A549 (cell line): ENCODE data around the gene ANKRA2. TPM values are rescaled to one million over a fixed set of nuclear protein-coding genes. Genes with fewer than 3 reads are reported as not detected.

Experiments used
- ATAC-seq, 2 experiments: fragments of 200-7000 bp in 1 of 2; fragments of >200 bp in 1 of 2; cut with Nextera tagmentation in 1 of 2; cut with Tn5 transposase in 1 of 2; 3 replicates each; pipeline versions ENCODE4 v1.8.0 to v1.9.1; 2018 to 2020; ENCODE audit warnings: mild to moderate bottlenecking in 1 of 2, moderate library complexity in 1 of 2
- CTCF ChIA-PET: fragments of 300-600 bp; sonication (Branson Sonifier 250); formaldehyde crosslinking; extraction: SDS; loops from one replicate; lab custom pipeline; 2021; ENCODE audit warnings: antibody characterized with exemption, inconsistent platforms; lab: Yijun Ruan, JAX
- POLR2A ChIA-PET: fragments of 350-600 bp; formaldehyde crosslinking; extraction: SDS; loops from one replicate; lab custom pipeline; 2021; ENCODE audit warnings: antibody characterized with exemption, inconsistent platforms; lab: Yijun Ruan, JAX
- DNase-seq, 2 experiments: peaks; one replicate each; pipeline versions ENCODE4 v3.0.0 to v3.0.0-alpha.2; 2011 to 2016; ENCODE audit warnings: low read depth in 1 of 2, low spot score in 1 of 2
- FAIRE-seq: peaks from 2 replicates; lab custom pipeline; 2011; peaks lifted over from hg19 to GRCh38; lab: Jason Lieb, UNC
- H3K27ac ChIP-seq, 2 experiments: fragments of >200 bp; sonication (Bioruptor Twin); formaldehyde crosslinking; 3 replicates each; pipeline ENCODE4 v1.5.1; 2016 to 2017
- H3K4me1 ChIP-seq: fragments of >200 bp; sonication (Bioruptor Twin); formaldehyde crosslinking; 3 replicates; pipeline ENCODE4 v1.6.1; 2016
- H3K4me2 ChIP-seq: fragments of >200 bp; sonication (Bioruptor Twin); formaldehyde crosslinking; 3 replicates; pipeline ENCODE4 v1.6.1; 2016
- H3K4me3 ChIP-seq: fragments of >200 bp; sonication (Bioruptor Twin); formaldehyde crosslinking; 3 replicates; pipeline ENCODE4 v1.5.1; 2016
- H3K9me3 ChIP-seq: fragments of >200 bp; sonication (Bioruptor Twin); formaldehyde crosslinking; 3 replicates; pipeline ENCODE4 v1.6.1; 2016
- BHLHE40 ChIP-seq: IDR thresholded peaks from 2 replicates; pipeline ENCODE4 v1.6.1; 2012; ENCODE audit warnings: low read depth, low read length, inconsistent platforms
- CBX8 ChIP-seq: fragments of 200-600 bp; sonication (generic); IDR thresholded peaks from 2 replicates; pipeline ENCODE4 v1.6.1; 2016
- CHD2 ChIP-seq: fragments of 150-350 bp; IDR thresholded peaks from 2 replicates; pipeline ENCODE4 v1.6.1; 2014; ENCODE audit warnings: low read length; ENCODE audit not compliant: partially characterized antibody
- CHD4 ChIP-seq: fragments of 200-600 bp; sonication (generic); IDR thresholded peaks from 2 replicates; pipeline ENCODE4 v1.6.1; 2016; ENCODE audit warnings: antibody characterized with exemption, mild to moderate bottlenecking, borderline replicate concordance
- EHF ChIP-seq: fragments of 250-450 bp; sonication (Bioruptor Pico); IDR thresholded peaks from 2 replicates; pipeline ENCODE4 v1.5.0; 2020; ENCODE audit warnings: mild to moderate bottlenecking
- FOSB ChIP-seq: fragments of 250-450 bp; sonication (Bioruptor Pico); IDR thresholded peaks from 2 replicates; pipeline ENCODE4 v1.5.0; 2020; ENCODE audit warnings: mild to moderate bottlenecking, moderate library complexity
- FOXS1 ChIP-seq: fragments of 250-450 bp; sonication (Bioruptor Pico); IDR thresholded peaks from 2 replicates; pipeline ENCODE4 v1.5.0; 2020; ENCODE audit warnings: mild to moderate bottlenecking, moderate library complexity
- HEYL ChIP-seq: fragments of 250-450 bp; sonication (Bioruptor Pico); IDR thresholded peaks from 2 replicates; pipeline ENCODE4 v1.8.0; 2021; ENCODE audit warnings: mild to moderate bottlenecking, moderate library complexity
- HOXA7 ChIP-seq: fragments of 250-450 bp; sonication (Bioruptor Pico); IDR thresholded peaks from 2 replicates; pipeline ENCODE4 v1.5.0; 2020; ENCODE audit warnings: mild to moderate bottlenecking, moderate library complexity
- JUN ChIP-seq, 2 experiments: fragments of >200 bp; sonication (Bioruptor Twin); formaldehyde crosslinking; IDR thresholded peaks; 2 replicates in 1 of 2; 3 replicates in 1 of 2; pipeline ENCODE4 v1.6.1; 2016 to 2017
- KDM5A ChIP-seq: fragments of 200-600 bp; sonication (generic); IDR thresholded peaks from 2 replicates; pipeline ENCODE4 v1.6.1; 2016; ENCODE audit warnings: antibody characterized with exemption, mild to moderate bottlenecking
- MAFK ChIP-seq: fragments of 450-650 bp; IDR thresholded peaks from 2 replicates; pipeline ENCODE4 v1.6.1; 2014; ENCODE audit not compliant: partially characterized antibody
- MAZ ChIP-seq: fragments of 150-350 bp; IDR thresholded peaks from 2 replicates; pipeline ENCODE4 v1.6.1; 2014; ENCODE audit warnings: antibody characterized with exemption, low read depth, low read length, borderline replicate concordance
- MYC ChIP-seq: IDR thresholded peaks from 2 replicates; pipeline ENCODE4 v1.6.1; 2012; ENCODE audit warnings: mild to moderate bottlenecking, inconsistent platforms, low read length, improper control_type of control experiment, borderline replicate concordance
- NFE2L2 ChIP-seq: fragments of 150-350 bp; conservative IDR thresholded peaks from 2 replicates; pipeline ENCODE4 v1.6.1; 2014; ENCODE audit warnings: low read length
- NPAS2 ChIP-seq: fragments of 250-450 bp; sonication (Bioruptor Pico); IDR thresholded peaks from 2 replicates; pipeline ENCODE4 v1.8.0; 2022; ENCODE audit warnings: mild to moderate bottlenecking, moderate library complexity, borderline replicate concordance
- NR3C1 ChIP-seq: fragments of >200 bp; sonication (Bioruptor Twin); formaldehyde crosslinking; IDR thresholded peaks from 3 replicates; pipeline ENCODE4 v1.6.1; 2017
- POLR2A ChIP-seq: IDR thresholded peaks from 2 replicates; pipeline ENCODE4 v1.6.1; 2012; ENCODE audit warnings: mild to moderate bottlenecking, low read length
- RARB ChIP-seq: fragments of 250-450 bp; sonication (Bioruptor Pico); IDR thresholded peaks from 2 replicates; pipeline ENCODE4 v1.8.0; 2021; ENCODE audit warnings: mild to moderate bottlenecking, moderate library complexity
- SMC3 ChIP-seq: fragments of >200 bp; sonication (Bioruptor Twin); formaldehyde crosslinking; IDR thresholded peaks from 3 replicates; pipeline ENCODE4 v1.6.1; 2018; ENCODE audit warnings: inconsistent platforms
- SREBF2 ChIP-seq: fragments of 450-650 bp; IDR thresholded peaks from 2 replicates; pipeline ENCODE4 v1.6.1; 2014; ENCODE audit warnings: mild to moderate bottlenecking, moderate library complexity
- TFCP2L1 ChIP-seq: fragments of 250-450 bp; sonication (Bioruptor Pico); IDR thresholded peaks from 2 replicates; pipeline ENCODE4 v1.5.0; 2021; ENCODE audit warnings: mild to moderate bottlenecking
- ZC3H11A ChIP-seq: fragments of 450-650 bp; IDR thresholded peaks from 2 replicates; pipeline ENCODE4 v1.6.1; 2014; ENCODE audit warnings: antibody characterized with exemption, mild to moderate bottlenecking
- ZNF302 ChIP-seq: fragments of 250-450 bp; sonication (Bioruptor Pico); IDR thresholded peaks from 2 replicates; pipeline ENCODE4 v1.9.0; 2021; ENCODE audit warnings: inconsistent platforms, mild to moderate bottlenecking, moderate library complexity
- WGBS: methylation state at CpG from one replicate; pipeline ENCODE4 v1.1.6; 2017; ENCODE audit errors: missing lambda C conversion rate; 5-methylcytosine and 5-hydroxymethylcytosine counted together
- polyA plus RNA-seq, 4 experiments: library from polyadenylated mRNA; depleted of rRNA in 3 of 4; stranded (reverse); fragments of >200 nt; fragmentation: RNase III in 1 of 4; extraction: RNeasy Plus Mini Kit Qiagen cat#74134 plus additional on column Dnase treatment in 1 of 4; gene quantifications; 2 replicates in 3 of 4; 3 replicates in 1 of 4; pipeline ENCODE4 v1.2.3, GENCODE V29; 2011 to 2017
- TF ChIP-seq, protein P1 (sequence below): fragments of >200 bp; sonication (Bioruptor Twin); formaldehyde crosslinking; IDR thresholded peaks from 2 replicates; pipeline ENCODE4 v1.6.1; 2016
- TF ChIP-seq, protein P2 (sequence below): IDR thresholded peaks from 2 replicates; pipeline ENCODE4 v1.6.1; 2012
- TF ChIP-seq, protein P3 (sequence below): fragments of 200-600 bp; sonication (generic); IDR thresholded peaks from 2 replicates; pipeline ENCODE4 v1.6.1; 2016; ENCODE audit warnings: antibody characterized with exemption, mild to moderate bottlenecking, moderate library complexity

The ANKRA2 gene
- polyA plus RNA-seq, 2 of the 4 experiments (the other 2 are of a cell fraction), result 12.5 to 38.3 TPM

DNA sequence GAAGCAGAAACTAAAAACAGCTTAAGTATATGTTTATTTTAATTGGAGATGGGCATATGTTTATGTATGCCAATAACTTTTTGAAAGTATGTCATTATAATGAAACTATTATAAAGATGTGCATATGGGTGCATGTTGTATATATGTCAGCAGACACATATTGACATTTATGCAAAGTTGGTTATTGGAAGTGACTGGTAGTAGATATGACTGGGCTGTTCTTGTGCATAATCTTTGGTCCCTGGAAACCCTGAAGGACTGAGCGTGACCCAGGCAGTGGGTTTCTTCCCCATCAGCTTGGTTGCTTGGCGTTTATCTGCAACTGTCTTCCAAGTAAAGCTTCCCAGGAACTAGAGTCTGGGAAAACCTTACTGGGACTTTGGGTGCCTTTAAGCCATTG, 25.7 kb downstream of the ANKRA2 start:
- Histone ChIP-seq H3K9me3 (peaks cover 9% of the 10 kb centered on the region), H3K4me3 (no peak overlapping the region), H3K4me2 (no peak overlapping the region), H3K4me1 (peaks cover 36% of the 10 kb centered on the region), H3K27ac (peak overlapping the region; percentile 80 to 84; a peak in 2 of 6 replicates)
- POLR2A ChIA-PET, result no interaction called here
- 88% methylated on average over 2 of the region's 2 CpGs for WGBS
- CTCF ChIA-PET, result interaction anchor here (1.0 to 12.3 kb wide), 5 partner anchors 9 to 85 kb away, joined by 3 to 193 read pairs (median 4); no protein-coding TSS in a partner anchor
- DNase-seq, result no peak
- FAIRE-seq, result no peak
- TF ChIP-seq NR3C1, result no peak
- TF ChIP-seq ZNF302 (CRISPR knock-in tag), result no peak
- TF ChIP-seq TFCP2L1 (CRISPR knock-in tag), result no peak
- no peak for TF ChIP-seq MAFK
- no peak for TF ChIP-seq POLR2A
- no peak for TF ChIP-seq FOSB (CRISPR knock-in tag)
- no peak for TF ChIP-seq RARB (CRISPR knock-in tag)
- no peak for TF ChIP-seq EHF
- TF ChIP-seq MAZ, result no peak
- no peak for TF ChIP-seq BHLHE40
- no peak for TF ChIP-seq CBX8
- no peak for ATAC-seq

DNA sequence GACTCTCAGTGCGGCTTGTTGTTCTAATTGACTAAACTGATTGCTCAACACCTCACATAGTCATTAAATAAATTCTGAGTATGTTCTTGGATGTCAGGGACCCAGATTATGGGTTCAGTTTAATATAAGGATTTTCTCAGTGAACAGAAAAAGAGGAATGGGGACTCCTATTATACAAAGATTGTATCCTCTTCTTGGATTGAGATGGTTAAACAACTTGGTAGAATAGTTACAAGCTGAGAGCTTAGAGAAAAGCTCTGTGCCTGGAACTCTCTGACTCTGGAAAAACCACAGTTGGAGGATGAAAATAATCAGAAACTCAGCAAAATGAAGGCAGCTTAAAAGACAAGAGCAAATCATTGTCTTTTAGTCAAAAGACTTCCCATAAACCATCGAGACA, 30.5 kb downstream of the ANKRA2 start:
- TF ChIP-seq SREBF2 (no peak), NR3C1 (no peak), HOXA7 (CRISPR knock-in tag) (no peak), CHD2 (no peak), ZC3H11A (no peak), KDM5A (no peak), FOXS1 (CRISPR knock-in tag) (no peak), NPAS2 (CRISPR knock-in tag) (no peak), CHD4 (no peak), JUN (IDR thresholded peaks at IDR 0.05) (no peak), HEYL (no peak), NFE2L2 (no peak), RARB (CRISPR knock-in tag) (no peak), POLR2A (no peak), MYC (no peak), SMC3 (no peak)
- TF ChIP-seq, protein P1, sequence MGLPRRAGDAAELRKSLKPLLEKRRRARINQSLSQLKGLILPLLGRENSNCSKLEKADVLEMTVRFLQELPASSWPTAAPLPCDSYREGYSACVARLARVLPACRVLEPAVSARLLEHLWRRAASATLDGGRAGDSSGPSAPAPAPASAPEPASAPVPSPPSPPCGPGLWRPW, result no peak
- TF ChIP-seq, protein P2, sequence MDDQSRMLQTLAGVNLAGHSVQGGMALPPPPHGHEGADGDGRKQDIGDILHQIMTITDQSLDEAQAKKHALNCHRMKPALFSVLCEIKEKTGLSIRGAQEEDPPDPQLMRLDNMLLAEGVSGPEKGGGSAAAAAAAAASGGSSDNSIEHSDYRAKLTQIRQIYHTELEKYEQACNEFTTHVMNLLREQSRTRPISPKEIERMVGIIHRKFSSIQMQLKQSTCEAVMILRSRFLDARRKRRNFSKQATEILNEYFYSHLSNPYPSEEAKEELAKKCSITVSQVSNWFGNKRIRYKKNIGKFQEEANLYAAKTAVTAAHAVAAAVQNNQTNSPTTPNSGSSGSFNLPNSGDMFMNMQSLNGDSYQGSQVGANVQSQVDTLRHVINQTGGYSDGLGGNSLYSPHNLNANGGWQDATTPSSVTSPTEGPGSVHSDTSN, result no peak
- TF ChIP-seq, protein P3, sequence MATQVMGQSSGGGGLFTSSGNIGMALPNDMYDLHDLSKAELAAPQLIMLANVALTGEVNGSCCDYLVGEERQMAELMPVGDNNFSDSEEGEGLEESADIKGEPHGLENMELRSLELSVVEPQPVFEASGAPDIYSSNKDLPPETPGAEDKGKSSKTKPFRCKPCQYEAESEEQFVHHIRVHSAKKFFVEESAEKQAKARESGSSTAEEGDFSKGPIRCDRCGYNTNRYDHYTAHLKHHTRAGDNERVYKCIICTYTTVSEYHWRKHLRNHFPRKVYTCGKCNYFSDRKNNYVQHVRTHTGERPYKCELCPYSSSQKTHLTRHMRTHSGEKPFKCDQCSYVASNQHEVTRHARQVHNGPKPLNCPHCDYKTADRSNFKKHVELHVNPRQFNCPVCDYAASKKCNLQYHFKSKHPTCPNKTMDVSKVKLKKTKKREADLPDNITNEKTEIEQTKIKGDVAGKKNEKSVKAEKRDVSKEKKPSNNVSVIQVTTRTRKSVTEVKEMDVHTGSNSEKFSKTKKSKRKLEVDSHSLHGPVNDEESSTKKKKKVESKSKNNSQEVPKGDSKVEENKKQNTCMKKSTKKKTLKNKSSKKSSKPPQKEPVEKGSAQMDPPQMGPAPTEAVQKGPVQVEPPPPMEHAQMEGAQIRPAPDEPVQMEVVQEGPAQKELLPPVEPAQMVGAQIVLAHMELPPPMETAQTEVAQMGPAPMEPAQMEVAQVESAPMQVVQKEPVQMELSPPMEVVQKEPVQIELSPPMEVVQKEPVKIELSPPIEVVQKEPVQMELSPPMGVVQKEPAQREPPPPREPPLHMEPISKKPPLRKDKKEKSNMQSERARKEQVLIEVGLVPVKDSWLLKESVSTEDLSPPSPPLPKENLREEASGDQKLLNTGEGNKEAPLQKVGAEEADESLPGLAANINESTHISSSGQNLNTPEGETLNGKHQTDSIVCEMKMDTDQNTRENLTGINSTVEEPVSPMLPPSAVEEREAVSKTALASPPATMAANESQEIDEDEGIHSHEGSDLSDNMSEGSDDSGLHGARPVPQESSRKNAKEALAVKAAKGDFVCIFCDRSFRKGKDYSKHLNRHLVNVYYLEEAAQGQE, result no peak
- TF ChIP-seq, all 56 proteins: peak for 0
- Histone ChIP-seq H3K4me1 (no peaks in the 10 kb centered on the region; the same call in 2 of the 3 replicates), H3K4me3 (no peak overlapping the region), H3K4me2 (no peak overlapping the region), H3K27ac (no peak overlapping the region), H3K9me3 (peaks cover 15% of the 10 kb centered on the region)
- ChIA-PET POLR2A (no interaction called here), CTCF (interaction anchor here (0.9 to 12.3 kb wide), 8 partner anchors 8 to 441 kb away, joined by 3 to 193 read pairs (median 4); partner anchors contain the start of gene BTF3)
- WGBS, result 51% methylated on average over 2 of the region's 2 CpGs
- no peak for FAIRE-seq
- DNase-seq, result no peak
- ATAC-seq, result no peak
